Esophagus muscularis mucosa (tissue), 3 donors: ENCODE results near the gene RC3H2.

Experiments used
- POLR2A ChIP-seq: fragments of 450-650 bp; IDR thresholded peaks from one replicate; pipeline ENCODE4 v1.6.1; 2017; ENCODE audit warnings: antibody characterized with exemption, moderate library complexity, mild to moderate bottlenecking, low read depth
- TF ChIP-seq, protein P1 (sequence below), 3 experiments: fragments of 200-600 bp in 2 of 3; fragments of 450-650 bp in 1 of 3; sonication (generic) in 2 of 3; IDR thresholded peaks; one replicate each; pipeline ENCODE4 v1.5.1; 2017 to 2019; ENCODE audit warnings: antibody characterized with exemption in 3 of 3, mild to moderate bottlenecking in 2 of 3, moderate library complexity in 1 of 3

- TF ChIP-seq, protein P1, sequence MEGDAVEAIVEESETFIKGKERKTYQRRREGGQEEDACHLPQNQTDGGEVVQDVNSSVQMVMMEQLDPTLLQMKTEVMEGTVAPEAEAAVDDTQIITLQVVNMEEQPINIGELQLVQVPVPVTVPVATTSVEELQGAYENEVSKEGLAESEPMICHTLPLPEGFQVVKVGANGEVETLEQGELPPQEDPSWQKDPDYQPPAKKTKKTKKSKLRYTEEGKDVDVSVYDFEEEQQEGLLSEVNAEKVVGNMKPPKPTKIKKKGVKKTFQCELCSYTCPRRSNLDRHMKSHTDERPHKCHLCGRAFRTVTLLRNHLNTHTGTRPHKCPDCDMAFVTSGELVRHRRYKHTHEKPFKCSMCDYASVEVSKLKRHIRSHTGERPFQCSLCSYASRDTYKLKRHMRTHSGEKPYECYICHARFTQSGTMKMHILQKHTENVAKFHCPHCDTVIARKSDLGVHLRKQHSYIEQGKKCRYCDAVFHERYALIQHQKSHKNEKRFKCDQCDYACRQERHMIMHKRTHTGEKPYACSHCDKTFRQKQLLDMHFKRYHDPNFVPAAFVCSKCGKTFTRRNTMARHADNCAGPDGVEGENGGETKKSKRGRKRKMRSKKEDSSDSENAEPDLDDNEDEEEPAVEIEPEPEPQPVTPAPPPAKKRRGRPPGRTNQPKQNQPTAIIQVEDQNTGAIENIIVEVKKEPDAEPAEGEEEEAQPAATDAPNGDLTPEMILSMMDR (IDR thresholded peaks at IDR 0.05) = no peak
- no peak for TF ChIP-seq POLR2A
Measured at GRCh38 chr9:122875523-122875922, 29.6 kb downstream of the RC3H2 start.
